Thyroid gland (tissue), 4 donors: ENCODE data around the gene MXD1.

ENCODE experiments used
- CTCF ChIP-seq, 6 experiments: fragments of 200-600 bp in 3 of 6; fragments of 450-650 bp in 3 of 6; sonication (generic) in 3 of 6; IDR thresholded peaks; one replicate each; pipeline ENCODE4 v1.5.1; 2016 to 2019; ENCODE audit warnings: antibody characterized with exemption in 6 of 6, mild to moderate bottlenecking in 2 of 6, inconsistent platforms in 1 of 6, moderate library complexity in 1 of 6
- POLR2A ChIP-seq, 2 donors: fragments of 450-650 bp; IDR thresholded peaks; one replicate each; pipeline ENCODE4 v1.6.1; 2017; ENCODE audit warnings: antibody characterized with exemption in 2 of 2, mild to moderate bottlenecking in 2 of 2, moderate library complexity in 1 of 2

GRCh38 chr2:69923116-69923515 lies 8.2 kb downstream of the MXD1 start:
- TF ChIP-seq POLR2A (IDR thresholded peaks at IDR 0.05) (no peak), CTCF (IDR thresholded peaks at IDR 0.05) (no peak)
